HG03432 (cell line): ENCODE measurements around the gene ANK3.

Experiments used
- ATAC-seq: cut with Tn5 transposase; IDR thresholded peaks from one replicate; pipeline ENCODE4 v1.9.1; 2021; ENCODE audit warnings: mild to moderate bottlenecking, moderate library complexity; ENCODE audit not compliant: unreplicated experiment

The ANK3 gene

GRCh38 chr10:60237977-60238758, 151.5 kb downstream of the ANK3 start:
- peak; percentile 51 for ATAC-seq

DNA sequence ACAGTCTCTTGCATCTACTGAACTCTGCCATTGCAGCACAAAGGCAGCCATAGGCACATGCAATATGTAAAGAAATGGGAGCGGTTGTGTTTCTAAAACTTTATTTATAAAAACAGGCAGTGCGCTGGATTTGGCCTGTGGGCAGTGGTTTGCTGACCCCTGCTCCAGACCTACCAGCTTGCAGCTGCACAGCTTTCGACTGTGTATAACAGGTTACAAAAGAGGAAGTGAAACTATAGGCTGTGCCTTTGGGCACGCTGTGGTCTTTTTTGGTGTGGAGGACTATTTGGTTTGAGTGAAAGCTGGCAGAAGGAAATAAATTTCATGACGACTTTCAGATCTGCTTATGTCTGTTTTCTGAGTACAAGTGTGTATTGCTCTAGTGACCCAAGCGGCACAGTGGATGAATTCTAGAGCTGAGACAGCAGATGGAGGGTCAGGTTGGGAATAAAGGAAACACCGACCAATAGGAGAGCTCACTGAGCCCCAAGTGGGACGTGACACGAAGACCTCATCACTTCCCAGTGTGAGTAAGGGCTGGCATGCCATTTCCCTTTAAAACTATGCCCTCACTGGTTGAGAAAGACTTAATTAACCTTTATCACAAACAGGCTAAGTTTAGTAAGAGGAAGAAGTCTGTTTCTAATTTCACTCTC, 152.7 kb downstream of the ANK3 start:
- peak; percentile 95 for ATAC-seq

- no peak for ATAC-seq
These were observed 154.7 kb downstream of the ANK3 start for GRCh38 chr10:60235001-60235400.

- ATAC-seq: no peak
These were observed 155.1 kb downstream of the ANK3 start for GRCh38 chr10:60234551-60234950.

DNA sequence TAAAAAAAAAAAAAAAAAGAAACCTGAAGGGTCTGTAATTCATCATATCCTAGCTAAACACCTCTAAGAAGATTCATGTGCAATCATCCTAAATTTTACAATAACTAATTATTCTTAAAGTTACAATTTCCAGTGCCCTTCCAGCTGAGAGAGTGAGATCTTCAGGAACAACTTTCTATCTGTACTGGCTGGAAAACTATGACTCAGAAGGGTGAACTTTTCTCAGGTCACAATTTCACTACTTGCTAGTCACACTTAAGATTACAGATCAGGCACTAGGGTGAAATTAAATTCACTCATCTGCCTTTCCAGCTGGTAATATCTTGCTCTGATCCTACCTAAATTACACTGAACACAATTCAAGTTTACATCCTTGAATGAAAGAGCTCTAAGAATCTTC, 158.8 kb downstream of the ANK3 start:
- ATAC-seq: no peak

GRCh38 chr10:60224066-60224705, 165.5 kb downstream of the ANK3 start:
- ATAC-seq: no peak

- ATAC-seq: no peak
These were observed 167.6 kb downstream of the ANK3 start for GRCh38 chr10:60222047-60222446.

GRCh38 chr10:60212195-60212594, 177.5 kb downstream of the ANK3 start:
- ATAC-seq: no peak

DNA sequence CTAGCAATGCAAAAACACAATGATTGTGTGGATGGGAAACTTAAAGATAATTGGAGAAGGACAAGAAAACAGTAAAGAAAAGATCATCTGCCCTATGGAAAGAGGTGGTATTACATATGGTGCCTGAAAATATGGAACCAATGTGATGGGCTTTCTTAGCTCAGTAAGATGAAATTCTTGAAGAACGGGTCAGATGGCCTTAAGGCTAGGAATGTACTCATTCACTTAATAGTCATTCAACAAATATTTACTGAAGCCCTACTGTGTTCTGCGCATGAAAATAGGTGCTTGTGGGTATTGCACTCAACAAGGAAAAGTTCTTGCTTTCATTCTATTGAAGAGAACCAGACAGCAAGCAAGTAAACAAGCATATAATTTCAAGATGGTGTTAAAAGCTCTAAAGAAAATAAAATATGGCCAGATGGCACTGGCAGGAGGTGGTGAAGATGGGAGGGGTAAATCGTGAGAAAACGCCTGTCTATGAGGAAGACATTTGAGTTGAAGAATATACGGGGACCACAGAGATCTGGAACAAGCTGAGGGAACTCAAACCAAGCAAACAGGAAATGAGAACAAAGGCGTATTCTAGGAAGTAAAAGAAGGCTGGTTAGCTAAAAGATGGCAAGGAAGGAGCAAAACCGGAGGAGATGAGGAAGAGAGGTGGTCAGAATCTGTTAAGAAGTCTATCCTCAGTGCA, 179.7 kb downstream of the ANK3 start:
- ATAC-seq: no peak

- ATAC-seq: peak; percentile 64
These were observed 180.9 kb downstream of the ANK3 start for GRCh38 chr10:60208676-60209269.

DNA sequence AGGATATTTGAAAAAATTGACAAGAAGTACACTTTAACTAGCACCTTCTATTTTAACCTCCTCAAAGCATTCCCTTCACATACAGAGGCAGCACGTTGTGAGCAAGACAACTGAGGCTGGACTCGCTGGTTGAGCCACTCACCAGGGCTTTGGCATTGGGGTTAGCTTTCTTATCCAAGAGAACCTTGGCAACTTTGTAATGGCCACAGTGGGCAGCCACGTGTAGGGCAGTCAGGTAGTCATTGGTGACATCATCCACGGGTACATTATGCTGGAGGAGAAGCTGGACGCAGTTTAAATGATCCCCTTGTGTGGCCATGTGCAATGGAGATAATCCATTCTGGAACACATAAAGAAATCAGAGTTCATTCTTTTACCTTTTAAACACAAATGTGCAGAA, 181.8 kb downstream of the ANK3 start:
- ATAC-seq: no peak

DNA sequence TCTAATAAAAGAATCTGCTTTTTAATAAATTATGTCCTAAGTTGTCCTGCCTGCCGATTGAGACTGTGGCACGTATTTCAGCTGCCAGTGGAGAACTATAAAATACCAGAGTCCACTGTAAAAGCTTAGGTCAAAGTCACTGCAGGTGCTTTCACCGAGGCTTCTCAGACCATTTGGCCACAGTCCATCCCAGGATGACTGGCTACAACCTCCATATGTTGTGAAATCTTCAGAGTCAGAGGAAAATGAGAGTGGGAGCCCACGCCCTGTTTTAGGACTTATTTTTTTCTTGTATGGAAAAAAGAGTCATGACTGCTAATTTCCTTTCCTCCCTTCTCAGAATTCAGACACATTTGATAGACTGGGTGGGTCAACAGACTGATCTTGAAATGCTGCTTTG, 182.9 kb downstream of the ANK3 start:
- no peak for ATAC-seq

- ATAC-seq: no peak
These were observed 183.9 kb downstream of the ANK3 start for GRCh38 chr10:60205741-60206140.

- ATAC-seq: no peak
These were observed 185.6 kb downstream of the ANK3 start for GRCh38 chr10:60203993-60204618.

DNA sequence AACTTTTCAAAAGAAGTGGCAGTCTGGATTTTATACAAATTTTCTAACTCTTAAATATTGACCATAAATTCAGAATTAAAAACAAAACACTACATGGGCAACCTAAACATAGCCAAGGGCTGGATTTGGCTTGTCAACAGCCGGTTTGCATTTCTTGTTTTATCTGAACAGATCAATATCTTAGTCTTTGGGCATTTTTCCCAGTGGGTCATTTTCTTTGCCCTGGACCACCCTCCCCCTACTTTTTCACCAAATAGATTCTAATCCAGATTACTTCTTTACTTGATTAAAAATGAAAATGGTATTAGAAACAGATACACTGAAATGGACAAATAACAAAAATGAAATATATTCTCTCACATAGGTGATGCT, 189.0 kb downstream of the ANK3 start:
- no peak for ATAC-seq

- no peak for ATAC-seq
These were observed 189.5 kb downstream of the ANK3 start for GRCh38 chr10:60200012-60200681.

GRCh38 chr10:60197206-60197605, 192.5 kb downstream of the ANK3 start:
- ATAC-seq: no peak

GRCh38 chr10:60194421-60194820, 195.3 kb downstream of the ANK3 start:
- ATAC-seq: no peak

GRCh38 chr10:60192946-60193345, 196.7 kb downstream of the ANK3 start:
- no peak for ATAC-seq

- no peak for ATAC-seq
These were observed 199.7 kb downstream of the ANK3 start for GRCh38 chr10:60189861-60190475.
